Osteoblast (primary cell): ENCODE results near the gene LCE2A. TPM values are rescaled to one million over a fixed set of nuclear protein-coding genes. Genes with fewer than 3 reads are reported as not detected.
"Not testable (repeated sequence)": the region's sequence is repeated elsewhere in the genome, so short reads cannot be mapped to it uniquely, and the experiment has no call there.

Experiments
- DNase-seq: peaks from one replicate; pipeline ENCODE4 v3.0.0; 2011; ENCODE audit warnings: low spot score, mixed read lengths; ENCODE audit not compliant: insufficient read length; ENCODE audit errors: missing footprints
- H2AFZ ChIP-seq: 2 replicates; pipeline ENCODE4 v1.6.0; 2011; ENCODE audit warnings: mild to moderate bottlenecking, low read length
- H3K27ac ChIP-seq: 2 replicates; pipeline ENCODE4 v1.5.1; 2011; ENCODE audit warnings: mild to moderate bottlenecking, low read depth, low read length, moderate library complexity
- H3K27me3 ChIP-seq: 2 replicates; pipeline ENCODE4 v1.6.0; 2012; ENCODE audit warnings: mild to moderate bottlenecking, control low read depth, inconsistent platforms, low read length, moderate library complexity; ENCODE audit not compliant: insufficient read depth
- H3K36me3 ChIP-seq: 2 replicates; pipeline ENCODE4 v1.5.1; 2011; ENCODE audit warnings: mild to moderate bottlenecking, low read length, control low read depth, moderate library complexity; ENCODE audit not compliant: insufficient read depth
- H3K4me1 ChIP-seq: 2 replicates; pipeline ENCODE4 v1.5.1; 2011; ENCODE audit warnings: mild to moderate bottlenecking, low read length, control low read depth, moderate library complexity; ENCODE audit not compliant: insufficient read depth
- H3K4me2 ChIP-seq: 2 replicates; pipeline ENCODE4 v1.6.0; 2011; ENCODE audit warnings: mild to moderate bottlenecking, low read length; ENCODE audit not compliant: insufficient read depth
- H3K4me3 ChIP-seq: fragments of 200-600 bp; sonication (generic); 3 replicates; pipeline ENCODE4 v1.5.1; 2012; ENCODE audit warnings: mild to moderate bottlenecking, low read length, inconsistent platforms; ENCODE audit not compliant: insufficient read depth
- H3K79me2 ChIP-seq: 2 replicates; pipeline ENCODE4 v1.6.0; 2012; ENCODE audit warnings: mild to moderate bottlenecking, low read length, control low read depth, inconsistent platforms; ENCODE audit not compliant: insufficient read depth
- H3K9me3 ChIP-seq: 2 replicates; pipeline ENCODE4 v1.5.1; 2011; ENCODE audit warnings: low read depth, low read length, control low read depth
- H4K20me1 ChIP-seq: 2 replicates; pipeline ENCODE4 v1.6.0; 2012; ENCODE audit warnings: mild to moderate bottlenecking, low read length, control low read depth; ENCODE audit not compliant: insufficient read depth
- CTCF ChIP-seq: IDR thresholded peaks from 2 replicates; pipeline ENCODE4 v1.5.1; 2011; ENCODE audit warnings: mild to moderate bottlenecking, low read depth, low read length, moderate library complexity; ENCODE audit errors: extremely low read depth
- total RNA-seq: library from RNA; depleted of rRNA; stranded (reverse); fragments of >200 nt; gene quantifications from 2 replicates; pipeline ENCODE4 v1.2.3, GENCODE V29; 2012

The LCE2A gene
- total RNA-seq, 1 donor: not detected

GRCh38 chr1:152657677-152658076 is 40.5 kb upstream of the LCE2A start:
- H3K4me1 ChIP-seq: no peaks in the 10 kb centered on the region
- TF ChIP-seq CTCF: no peak
- H3K9me3 ChIP-seq: no peaks in the 10 kb centered on the region
- DNase-seq: no peak
- H3K27ac ChIP-seq: no peak overlapping the region
- H3K4me3 ChIP-seq: no peak overlapping the region
- H4K20me1 ChIP-seq: no peaks in the 10 kb centered on the region
- H3K27me3 ChIP-seq: no peaks in the 10 kb centered on the region
- H3K36me3 ChIP-seq: no peaks in the 10 kb centered on the region
- no peaks in the 10 kb centered on the region for H3K79me2 ChIP-seq
- H3K4me2 ChIP-seq: no peak overlapping the region
- H2AFZ ChIP-seq: no peak overlapping the region

- Histone ChIP-seq H3K4me2 (no peak overlapping the region), H3K27me3 (no peaks in the 10 kb centered on the region), H2AFZ (no peak overlapping the region), H3K27ac (no peak overlapping the region), H4K20me1 (no peaks in the 10 kb centered on the region), H3K4me1 (no peaks in the 10 kb centered on the region), H3K36me3 (no peaks in the 10 kb centered on the region), H3K79me2 (no peaks in the 10 kb centered on the region), H3K4me3 (no peak overlapping the region), H3K9me3 (no peaks in the 10 kb centered on the region)
- no peak for TF ChIP-seq CTCF
- DNase-seq: no peak
Observed at GRCh38 chr1:152658649-152659048, 39.5 kb upstream of the LCE2A start.

- Histone ChIP-seq H2AFZ (no peak within 1 kb of the TSS), H3K9me3 (no peaks in the 10 kb centered on the region), H3K27me3 (no peaks in the 10 kb centered on the region), H3K79me2 (no peaks in the 10 kb centered on the region), H3K4me2 (no peak within 1 kb of the TSS), H3K27ac (no peak within 1 kb of the TSS), H3K36me3 (no peaks in the 10 kb centered on the region), H4K20me1 (no peaks in the 10 kb centered on the region), H3K4me1 (no peaks in the 10 kb centered on the region), H3K4me3 (no peak within 1 kb of the TSS)
- TF ChIP-seq CTCF: no peak
- DNase-seq: no peak
Observed at GRCh38 chr1:152663098-152663497, 35.0 kb upstream of the LCE2A start, which contains the start of gene LCE2D. TSS of gene LCE2D (plus strand) at chr1:152663380. CDS start at chr1:152664106, 726 bp downstream.

- not testable (repeated sequence) for H3K9me3 ChIP-seq, H3K27me3 ChIP-seq, H3K36me3 ChIP-seq, H3K79me2 ChIP-seq, H3K4me3 ChIP-seq, DNase-seq, H4K20me1 ChIP-seq, H3K4me1 ChIP-seq, H2AFZ ChIP-seq, H3K27ac ChIP-seq, H3K4me2 ChIP-seq
Observed at GRCh38 chr1:152666171-152666570, 32.0 kb upstream of the LCE2A start.
